Dermis microvascular lymphatic vessel endothelial cell (primary cell): ENCODE measurements around the gene OR10P1. TPM values are rescaled to one million over a fixed set of nuclear protein-coding genes. Genes with fewer than 3 reads are reported as not detected.
A peak's percentile ranks its signal among the peaks of the same experiment; 100 is the strongest.

ENCODE experiments used
- DNase-seq, 2 donors: peaks; one replicate each; pipeline versions ENCODE4 v3.0.0 to v3.0.0-alpha.2; 2010; ENCODE audit warnings: low read depth in 2 of 2
- total RNA-seq: library from RNA; depleted of rRNA; stranded (reverse); fragments of >200 nt; gene quantifications from 2 replicates; pipeline ENCODE4 v1.2.1, GENCODE V29; 2014

OR10P1 gene
- total RNA-seq, 1 donor from 2014 or later: not detected

- DNase-seq: no peak
Measured at GRCh38 chr12:55651299-55651683, 14.6 kb downstream of the OR10P1 start.

GRCh38 chr12:55652352-55652751 lies 15.7 kb downstream of the OR10P1 start:
- no peak for DNase-seq

- no peak for DNase-seq
Measured at GRCh38 chr12:55653031-55653430, 16.3 kb downstream of the OR10P1 start.

GRCh38 chr12:55654511-55655214 lies 18.0 kb downstream of the OR10P1 start:
- DNase-seq: no peak

GRCh38 chr12:55657212-55657611 lies 20.5 kb downstream of the OR10P1 start:
- DNase-seq: no peak

- no peak for DNase-seq
Measured at GRCh38 chr12:55658212-55658611, 21.5 kb downstream of the OR10P1 start.

- DNase-seq: no peak
Measured at GRCh38 chr12:55658635-55659391, 22.1 kb downstream of the OR10P1 start.

GRCh38 chr12:55659486-55660385 lies 23.0 kb downstream of the OR10P1 start:
- DNase-seq: peak; percentile 4 to 17

GRCh38 chr12:55663391-55663790 lies 26.7 kb downstream of the OR10P1 start:
- no peak for DNase-seq

GRCh38 chr12:55664826-55665225 lies 28.1 kb downstream of the OR10P1 start:
- no peak for DNase-seq

- no peak for DNase-seq
Measured at GRCh38 chr12:55666508-55666907, 29.8 kb downstream of the OR10P1 start.

- DNase-seq: no peak
Measured at GRCh38 chr12:55670276-55670675, 33.6 kb downstream of the OR10P1 start.

- no peak for DNase-seq
Measured at GRCh38 chr12:55671746-55672145, 35.1 kb downstream of the OR10P1 start.

GRCh38 chr12:55673638-55674037 lies 36.9 kb downstream of the OR10P1 start:
- DNase-seq: no peak

- no peak for DNase-seq
Measured at GRCh38 chr12:55675666-55676065, 39.0 kb downstream of the OR10P1 start.

GRCh38 chr12:55676707-55677106 lies 40.0 kb downstream of the OR10P1 start:
- no peak for DNase-seq

GRCh38 chr12:55679691-55680090 lies 43.0 kb downstream of the OR10P1 start:
- no peak for DNase-seq

GRCh38 chr12:55681142-55682077 lies 44.7 kb downstream of the OR10P1 start:
- DNase-seq: peak in 1 of 2 donors; percentile 32

- DNase-seq: no peak
Measured at GRCh38 chr12:55682087-55682796, 45.5 kb downstream of the OR10P1 start.

GRCh38 chr12:55683676-55684075 lies 47.0 kb downstream of the OR10P1 start:
- no peak for DNase-seq
